Measurements from ENCODE around the gene PRKCH. TPM values are rescaled to one million over a fixed set of nuclear protein-coding genes. Genes with fewer than 3 reads are reported as not detected.

PRKCH gene
- total RNA-seq, 1 experiment from 2014 or later, result 2.7 TPM

GRCh38 chr14:61404637-61405036 is 83.3 kb downstream of the PRKCH start:
- H3K27me3 ChIP-seq (ENCODE audit: control insufficient read depth, insufficient read depth, low read length), result no peaks in the 10 kb centered on the region; the same call in 1 of the 2 replicates
- BruUV-seq (replicated peaks), result no TSS peak
- H3K9me3 ChIP-seq (ENCODE audit: control insufficient read depth, insufficient read depth, low read depth, low read length), result no peaks in the 10 kb centered on the region
- no peaks in the 10 kb centered on the region for H3K36me3 ChIP-seq (ENCODE audit: control insufficient read depth, insufficient read depth, low read length)
- in situ Hi-C loops (cut with HindIII; ENCODE audit: low pct_unique_long_range_greater_than_20kb, low sequenced_read_pairs), result no loop called here
- no peak overlapping the region for H3K4me3 ChIP-seq (ENCODE audit: low read depth in 2 of 2, low read length in 2 of 2)
- TF ChIP-seq SIN3A (IDR thresholded peaks at IDR 0.05; ENCODE audit: borderline replicate concordance, insufficient read depth, low read depth, low read length) (no peak), TCF7L2 (IDR thresholded peaks at IDR 0.05; ENCODE audit: low read depth, low read length) (no peak), POLR2AphosphoS5 (IDR thresholded peaks at IDR 0.05; ENCODE audit: low read depth, low read length) (no peak)
- TF ChIP-seq, protein P1, sequence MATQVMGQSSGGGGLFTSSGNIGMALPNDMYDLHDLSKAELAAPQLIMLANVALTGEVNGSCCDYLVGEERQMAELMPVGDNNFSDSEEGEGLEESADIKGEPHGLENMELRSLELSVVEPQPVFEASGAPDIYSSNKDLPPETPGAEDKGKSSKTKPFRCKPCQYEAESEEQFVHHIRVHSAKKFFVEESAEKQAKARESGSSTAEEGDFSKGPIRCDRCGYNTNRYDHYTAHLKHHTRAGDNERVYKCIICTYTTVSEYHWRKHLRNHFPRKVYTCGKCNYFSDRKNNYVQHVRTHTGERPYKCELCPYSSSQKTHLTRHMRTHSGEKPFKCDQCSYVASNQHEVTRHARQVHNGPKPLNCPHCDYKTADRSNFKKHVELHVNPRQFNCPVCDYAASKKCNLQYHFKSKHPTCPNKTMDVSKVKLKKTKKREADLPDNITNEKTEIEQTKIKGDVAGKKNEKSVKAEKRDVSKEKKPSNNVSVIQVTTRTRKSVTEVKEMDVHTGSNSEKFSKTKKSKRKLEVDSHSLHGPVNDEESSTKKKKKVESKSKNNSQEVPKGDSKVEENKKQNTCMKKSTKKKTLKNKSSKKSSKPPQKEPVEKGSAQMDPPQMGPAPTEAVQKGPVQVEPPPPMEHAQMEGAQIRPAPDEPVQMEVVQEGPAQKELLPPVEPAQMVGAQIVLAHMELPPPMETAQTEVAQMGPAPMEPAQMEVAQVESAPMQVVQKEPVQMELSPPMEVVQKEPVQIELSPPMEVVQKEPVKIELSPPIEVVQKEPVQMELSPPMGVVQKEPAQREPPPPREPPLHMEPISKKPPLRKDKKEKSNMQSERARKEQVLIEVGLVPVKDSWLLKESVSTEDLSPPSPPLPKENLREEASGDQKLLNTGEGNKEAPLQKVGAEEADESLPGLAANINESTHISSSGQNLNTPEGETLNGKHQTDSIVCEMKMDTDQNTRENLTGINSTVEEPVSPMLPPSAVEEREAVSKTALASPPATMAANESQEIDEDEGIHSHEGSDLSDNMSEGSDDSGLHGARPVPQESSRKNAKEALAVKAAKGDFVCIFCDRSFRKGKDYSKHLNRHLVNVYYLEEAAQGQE (IDR thresholded peaks at IDR 0.05; ENCODE audit: insufficient read depth in 1 of 2, low read depth in 2 of 2, low read length in 1 of 2), result no peak
- TF ChIP-seq, protein P2, sequence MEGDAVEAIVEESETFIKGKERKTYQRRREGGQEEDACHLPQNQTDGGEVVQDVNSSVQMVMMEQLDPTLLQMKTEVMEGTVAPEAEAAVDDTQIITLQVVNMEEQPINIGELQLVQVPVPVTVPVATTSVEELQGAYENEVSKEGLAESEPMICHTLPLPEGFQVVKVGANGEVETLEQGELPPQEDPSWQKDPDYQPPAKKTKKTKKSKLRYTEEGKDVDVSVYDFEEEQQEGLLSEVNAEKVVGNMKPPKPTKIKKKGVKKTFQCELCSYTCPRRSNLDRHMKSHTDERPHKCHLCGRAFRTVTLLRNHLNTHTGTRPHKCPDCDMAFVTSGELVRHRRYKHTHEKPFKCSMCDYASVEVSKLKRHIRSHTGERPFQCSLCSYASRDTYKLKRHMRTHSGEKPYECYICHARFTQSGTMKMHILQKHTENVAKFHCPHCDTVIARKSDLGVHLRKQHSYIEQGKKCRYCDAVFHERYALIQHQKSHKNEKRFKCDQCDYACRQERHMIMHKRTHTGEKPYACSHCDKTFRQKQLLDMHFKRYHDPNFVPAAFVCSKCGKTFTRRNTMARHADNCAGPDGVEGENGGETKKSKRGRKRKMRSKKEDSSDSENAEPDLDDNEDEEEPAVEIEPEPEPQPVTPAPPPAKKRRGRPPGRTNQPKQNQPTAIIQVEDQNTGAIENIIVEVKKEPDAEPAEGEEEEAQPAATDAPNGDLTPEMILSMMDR (IDR thresholded peaks at IDR 0.05), result no peak
- no peak for DNase-seq (ENCODE audit: low read depth, low spot score)
- CTCF ChIA-PET, result no interaction called here
- POLR2A ChIA-PET, result no interaction called here
- no peak overlapping the region for H3K27ac ChIP-seq (ENCODE audit: low read length)
- H3K4me1 ChIP-seq (ENCODE audit: control insufficient read depth, insufficient read depth, low read length), result no peaks in the 10 kb centered on the region
- no peak for ATAC-seq
- intact Hi-C loops (cut with micrococcal nuclease; ENCODE audit: unreplicated experiment), result no loop called here

GRCh38 chr14:61406198-61406597 is 84.8 kb downstream of the PRKCH start:
- no peaks in the 10 kb centered on the region for H3K4me1 ChIP-seq (ENCODE audit: control insufficient read depth, insufficient read depth, low read length)
- in situ Hi-C loops (cut with HindIII; ENCODE audit: low pct_unique_long_range_greater_than_20kb, low sequenced_read_pairs), result no loop called here
- ATAC-seq, result no peak
- H3K4me3 ChIP-seq (ENCODE audit: low read depth in 2 of 2, low read length in 2 of 2), result no peak overlapping the region
- H3K27me3 ChIP-seq (ENCODE audit: control insufficient read depth, insufficient read depth, low read length), result no peaks in the 10 kb centered on the region; the same call in 1 of the 2 replicates
- intact Hi-C loops (cut with micrococcal nuclease; ENCODE audit: unreplicated experiment), result no loop called here
- CTCF ChIA-PET, result no interaction called here
- TF ChIP-seq, protein P1 (IDR thresholded peaks at IDR 0.05; ENCODE audit: insufficient read depth in 1 of 2, low read depth in 2 of 2, low read length in 1 of 2), result no peak
- TF ChIP-seq TCF7L2 (IDR thresholded peaks at IDR 0.05; ENCODE audit: low read depth, low read length) (no peak), SIN3A (IDR thresholded peaks at IDR 0.05; ENCODE audit: borderline replicate concordance, insufficient read depth, low read depth, low read length) (no peak), POLR2AphosphoS5 (IDR thresholded peaks at IDR 0.05; ENCODE audit: low read depth, low read length) (no peak)
- TF ChIP-seq, protein P2 (IDR thresholded peaks at IDR 0.05), result no peak
- POLR2A ChIA-PET, result no interaction called here
- DNase-seq (ENCODE audit: low read depth, low spot score), result no peak
- H3K27ac ChIP-seq (ENCODE audit: low read length), result no peak overlapping the region
- BruUV-seq (replicated peaks), result no TSS peak
- no peaks in the 10 kb centered on the region for H3K9me3 ChIP-seq (ENCODE audit: control insufficient read depth, insufficient read depth, low read depth, low read length)
- no peaks in the 10 kb centered on the region for H3K36me3 ChIP-seq (ENCODE audit: control insufficient read depth, insufficient read depth, low read length)

Data from Panc1 (cell line).